Hepatocyte (in vitro differentiated cells): ENCODE data around the gene C12orf43. TPM values are rescaled to one million over a fixed set of nuclear protein-coding genes. Genes with fewer than 3 reads are reported as not detected.
A peak's percentile ranks its signal among the peaks of the same experiment; 100 is the strongest.

ENCODE experiments used
- DNase-seq: peaks from one replicate; pipeline ENCODE4 v3.0.0-alpha.2; 2016; ENCODE audit warnings: low spot score
- H2AFZ ChIP-seq: fragments of 200-600 bp; sonication (generic); 2 replicates; pipeline ENCODE4 v1.6.0; 2016; ENCODE audit warnings: antibody characterized with exemption, mild to moderate bottlenecking
- H3K27ac ChIP-seq: fragments of 200-600 bp; sonication (generic); 2 replicates; pipeline ENCODE4 v1.5.1; 2016; ENCODE audit warnings: mild to moderate bottlenecking
- H3K27me3 ChIP-seq: fragments of 200-600 bp; sonication (generic); 2 replicates; pipeline ENCODE4 v1.6.1; 2016
- H3K36me3 ChIP-seq: fragments of 200-600 bp; sonication (generic); replicated peaks from 2 replicates; pipeline ENCODE4 v1.5.1; 2016; ENCODE audit warnings: low read depth; ENCODE audit not compliant: insufficient read depth
- H3K4me1 ChIP-seq: fragments of 200-600 bp; sonication (generic); 2 replicates; pipeline ENCODE4 v1.5.1; 2016; ENCODE audit warnings: mild to moderate bottlenecking, moderate library complexity; ENCODE audit not compliant: insufficient read depth
- H3K4me2 ChIP-seq: fragments of 200-600 bp; sonication (generic); 2 replicates; pipeline ENCODE4 v1.6.0; 2016
- H3K4me3 ChIP-seq: fragments of 200-600 bp; sonication (generic); 2 replicates; pipeline ENCODE4 v1.5.1; 2016; ENCODE audit warnings: mild to moderate bottlenecking
- H3K79me2 ChIP-seq: fragments of 200-600 bp; sonication (generic); 2 replicates; pipeline ENCODE4 v1.6.0; 2017; ENCODE audit warnings: mild to moderate bottlenecking
- H3K9me2 ChIP-seq: fragments of 200-600 bp; sonication (generic); replicated peaks from 2 replicates; pipeline ENCODE4 v1.6.0; 2017; ENCODE audit warnings: mild to moderate bottlenecking; ENCODE audit not compliant: insufficient read depth
- H3K9me3 ChIP-seq: fragments of 200-600 bp; sonication (generic); 2 replicates; pipeline ENCODE4 v1.5.1; 2016; ENCODE audit warnings: low read depth, mild to moderate bottlenecking
- H4K20me1 ChIP-seq: fragments of 200-600 bp; sonication (generic); 2 replicates; pipeline ENCODE4 v1.6.0; 2016; ENCODE audit warnings: mild to moderate bottlenecking; ENCODE audit not compliant: insufficient read depth, poor library complexity, severe bottlenecking
- CTCF ChIP-seq: fragments of 200-600 bp; sonication (generic); IDR thresholded peaks from 2 replicates; pipeline ENCODE4 v1.5.1; 2016; ENCODE audit warnings: antibody characterized with exemption, mild to moderate bottlenecking; ENCODE audit not compliant: poor library complexity
- EZH2 ChIP-seq: fragments of 200-600 bp; sonication (generic); IDR thresholded peaks from 2 replicates; pipeline ENCODE4 v1.6.1; 2016; ENCODE audit warnings: antibody characterized with exemption, mild to moderate bottlenecking, borderline replicate concordance
- EZH2phosphoT487 ChIP-seq: fragments of 200-600 bp; sonication (generic); IDR thresholded peaks from one replicate; pipeline ENCODE4 v1.6.1; 2018; ENCODE audit warnings: antibody characterized with exemption, mild to moderate bottlenecking, low read depth, moderate library complexity; ENCODE audit not compliant: unreplicated experiment, severe bottlenecking
- WGBS: methylation state at CpG from one replicate; pipeline ENCODE4 v1.1.6; 2016; ENCODE audit warnings: low lambda C conversion rate; ENCODE audit errors: missing lambda C conversion rate; 5-methylcytosine and 5-hydroxymethylcytosine counted together
- polyA plus RNA-seq: library from polyadenylated mRNA; unstranded; fragments of >200 nt; fragmentation: Nextera tagmentation; extraction: Ambion mirVana; gene quantifications from 2 replicates; pipeline ENCODE4 v1.2.1, GENCODE V29; 2016
- total RNA-seq: library from RNA; depleted of rRNA; stranded (reverse); fragments of >200 nt; gene quantifications from 2 replicates; pipeline ENCODE4 v1.2.3, GENCODE V29; 2014

The C12orf43 gene
- total and polyA plus RNA-seq, 2 experiments from 2014 or later, result 11.3 to 11.8 TPM

GRCh38 chr12:120961604-120962531 lies 54.4 kb downstream of the C12orf43 start:
- no peak for TF ChIP-seq EZH2phosphoT487
- TF ChIP-seq CTCF, result no peak
- TF ChIP-seq EZH2, result no peak
- Histone ChIP-seq H3K27me3 (no peaks in the 10 kb centered on the region), H3K4me2 (peak overlapping the region; percentile 24), H4K20me1 (no peaks in the 10 kb centered on the region), H3K27ac (peak overlapping the region; percentile 91), H2AFZ (no peak overlapping the region), H3K4me1 (peaks cover 20% of the 10 kb centered on the region), H3K9me3 (no peaks in the 10 kb centered on the region), H3K4me3 (no peak overlapping the region), H3K79me2 (no peaks in the 10 kb centered on the region), H3K36me3 (no peaks in the 10 kb centered on the region), H3K9me2 (no peaks in the 10 kb centered on the region)
- 61% methylated on average over 17 of the region's 17 CpGs for WGBS
- DNase-seq, result peak; percentile 93

GRCh38 chr12:120960657-120961056 lies 55.6 kb downstream of the C12orf43 start:
- no peak overlapping the region for H2AFZ ChIP-seq
- H3K4me3 ChIP-seq, result no peak overlapping the region
- H3K4me1 ChIP-seq, result peaks cover 26% of the 10 kb centered on the region
- H3K27me3 ChIP-seq, result no peaks in the 10 kb centered on the region
- peak overlapping the region; percentile 91 for H3K27ac ChIP-seq
- no peak for DNase-seq
- no peaks in the 10 kb centered on the region for H3K36me3 ChIP-seq
- no peaks in the 10 kb centered on the region for H3K9me2 ChIP-seq
- peak overlapping the region; percentile 24 for H3K4me2 ChIP-seq
- H4K20me1 ChIP-seq, result no peaks in the 10 kb centered on the region
- no peaks in the 10 kb centered on the region for H3K79me2 ChIP-seq
- TF ChIP-seq EZH2phosphoT487 (no peak), EZH2 (no peak), CTCF (no peak)
- H3K9me3 ChIP-seq, result no peaks in the 10 kb centered on the region
- 83% methylated on average over 7 of the region's 7 CpGs for WGBS

- H3K4me2 ChIP-seq, result peak overlapping the region; percentile 6
- WGBS, result 79% methylated on average over 13 of the region's 13 CpGs
- peak overlapping the region; percentile 91 for H3K27ac ChIP-seq
- no peaks in the 10 kb centered on the region for H3K9me3 ChIP-seq
- H3K36me3 ChIP-seq, result no peaks in the 10 kb centered on the region
- TF ChIP-seq EZH2phosphoT487 (no peak), CTCF (no peak), EZH2 (no peak)
- no peak for DNase-seq
- H3K4me3 ChIP-seq, result no peak overlapping the region
- no peaks in the 10 kb centered on the region for H4K20me1 ChIP-seq
- H3K9me2 ChIP-seq, result no peaks in the 10 kb centered on the region
- no peaks in the 10 kb centered on the region for H3K27me3 ChIP-seq
- H2AFZ ChIP-seq, result no peak overlapping the region
- H3K79me2 ChIP-seq, result no peaks in the 10 kb centered on the region
- peaks cover 26% of the 10 kb centered on the region for H3K4me1 ChIP-seq
Measured at GRCh38 chr12:120959111-120959878, 57.0 kb downstream of the C12orf43 start.
